Endometrial microvascular endothelial cells (primary cell): Measurements from ENCODE around the gene RNASEH2A. TPM values are rescaled to one million over a fixed set of nuclear protein-coding genes. Genes with fewer than 3 reads are reported as not detected.
"Not testable (repeated sequence)": the region's sequence is repeated elsewhere in the genome, so short reads cannot be mapped to it uniquely, and the experiment has no call there.

Source experiments
- in situ Hi-C: cut with HindIII; loops from 2 replicates; pipeline ENCODE4 v1.10.0; 2017; ENCODE audit warnings: low sequenced_read_pairs, low pct_unique_long_range_greater_than_20kb; ENCODE audit errors: inconsistent ontology term
- total RNA-seq: library from RNA; depleted of rRNA; stranded (reverse); fragments of >200 nt; gene quantifications from one replicate; pipeline ENCODE4 v1.2.3, GENCODE V29; 2015; ENCODE audit errors: inconsistent ontology term

Gene RNASEH2A
- total RNA-seq, 1 donor from 2014 or later, result 40.8 TPM

DNA sequence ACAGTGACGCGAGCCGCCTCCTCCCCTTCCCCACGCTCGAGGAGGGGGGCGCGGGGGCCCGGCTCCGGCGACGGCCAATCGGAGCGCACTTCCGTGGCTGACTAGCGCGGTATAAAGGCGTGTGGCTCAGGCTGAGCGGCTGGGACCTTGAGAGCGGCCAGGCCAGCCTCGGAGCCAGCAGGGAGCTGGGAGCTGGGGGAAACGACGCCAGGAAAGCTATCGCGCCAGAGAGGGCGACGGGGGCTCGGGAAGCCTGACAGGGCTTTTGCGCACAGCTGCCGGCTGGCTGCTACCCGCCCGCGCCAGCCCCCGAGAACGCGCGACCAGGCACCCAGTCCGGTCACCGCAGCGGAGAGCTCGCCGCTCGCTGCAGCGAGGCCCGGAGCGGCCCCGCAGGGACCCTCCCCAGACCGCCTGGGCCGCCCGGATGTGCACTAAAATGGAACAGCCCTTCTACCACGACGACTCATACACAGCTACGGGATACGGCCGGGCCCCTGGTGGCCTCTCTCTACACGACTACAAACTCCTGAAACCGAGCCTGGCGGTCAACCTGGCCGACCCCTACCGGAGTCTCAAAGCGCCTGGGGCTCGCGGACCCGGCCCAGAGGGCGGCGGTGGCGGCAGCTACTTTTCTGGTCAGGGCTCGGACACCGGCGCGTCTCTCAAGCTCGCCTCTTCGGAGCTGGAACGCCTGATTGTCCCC lies 14.9 kb upstream of the RNASEH2A start, which contains the start of gene JUNB:
JUNB (plus strand) TSS at position 142 of the 706 bp plus-strand sequence; CDS start at position 428, 286 bp downstream.
- in situ Hi-C loops, result no loop called here

- in situ Hi-C loops, result no loop called here
These were observed 14.1 kb upstream of the RNASEH2A start for GRCh38 chr19:12792051-12792852.

GRCh38 chr19:12792853-12793289 lies 13.5 kb upstream of the RNASEH2A start:
- in situ Hi-C loops, result no loop called here

DNA sequence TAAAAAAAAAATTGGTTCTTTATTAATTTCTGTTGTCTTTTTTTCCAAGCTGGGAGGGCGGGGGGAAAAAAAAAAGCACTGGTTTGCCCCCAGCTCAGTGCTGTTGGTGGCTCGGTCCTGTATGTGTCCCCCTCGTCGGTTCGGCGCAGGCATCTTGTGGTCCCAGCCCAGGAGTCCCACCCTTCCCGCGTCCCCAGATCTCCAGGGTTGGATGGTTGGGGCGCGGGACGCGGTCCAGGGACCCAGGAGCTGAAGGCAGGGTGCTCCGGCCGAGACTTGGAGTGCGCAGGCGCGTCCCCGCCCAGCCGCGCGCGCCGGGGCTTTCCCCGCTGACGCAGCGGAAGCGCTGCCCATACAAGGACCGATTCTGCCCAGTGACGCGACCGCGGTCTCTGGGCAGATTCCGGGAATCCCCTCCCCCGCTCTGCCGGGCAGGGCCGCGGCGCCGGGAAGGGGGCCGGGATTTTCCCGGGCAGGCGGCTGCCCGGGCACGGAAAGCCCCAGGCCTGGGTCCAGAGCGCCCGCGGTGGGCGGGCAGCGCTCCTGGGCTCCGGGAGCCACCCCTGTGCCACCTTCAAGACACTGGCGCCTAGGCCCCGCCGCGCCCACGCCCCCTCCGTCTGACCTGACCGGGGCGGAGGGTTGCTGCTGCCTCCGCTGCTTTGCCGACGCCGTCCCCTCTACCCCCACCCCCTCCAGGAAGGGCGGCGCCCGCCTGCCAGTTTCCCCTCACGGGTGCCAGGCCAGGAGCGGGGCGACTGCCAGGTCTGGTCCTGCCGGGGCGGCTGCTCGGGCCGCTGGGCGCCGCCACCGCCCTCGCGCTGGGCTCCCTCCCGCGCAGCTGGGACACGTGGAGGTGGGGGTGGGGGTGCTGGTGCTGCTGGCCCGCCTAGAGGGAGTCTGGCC lies 12.8 kb upstream of the RNASEH2A start:
- in situ Hi-C loops, result no loop called here

- in situ Hi-C loops, result no loop called here
These were observed 12.0 kb upstream of the RNASEH2A start for GRCh38 chr19:12794196-12794941.

DNA sequence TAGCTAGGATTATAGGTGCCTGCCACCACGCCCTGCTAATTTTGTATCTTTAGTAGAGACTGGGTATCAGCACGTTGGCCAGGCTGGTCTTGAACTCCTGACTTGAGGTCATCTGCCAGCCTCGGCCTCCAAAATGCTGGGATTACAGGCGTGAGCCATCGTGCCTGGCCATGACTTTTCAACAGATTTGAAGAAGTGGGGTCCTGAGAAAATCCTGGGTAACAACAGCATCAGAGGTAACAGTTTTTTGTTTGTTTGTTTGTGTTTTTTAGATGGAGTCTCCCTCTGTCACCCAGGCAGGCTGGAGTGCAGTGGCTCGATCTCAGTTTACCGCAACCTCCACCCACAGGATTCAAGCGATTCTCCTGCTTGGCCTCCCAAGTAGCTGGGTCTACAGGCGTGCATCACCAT lies 11.4 kb upstream of the RNASEH2A start:
- in situ Hi-C loops, result no loop called here

DNA sequence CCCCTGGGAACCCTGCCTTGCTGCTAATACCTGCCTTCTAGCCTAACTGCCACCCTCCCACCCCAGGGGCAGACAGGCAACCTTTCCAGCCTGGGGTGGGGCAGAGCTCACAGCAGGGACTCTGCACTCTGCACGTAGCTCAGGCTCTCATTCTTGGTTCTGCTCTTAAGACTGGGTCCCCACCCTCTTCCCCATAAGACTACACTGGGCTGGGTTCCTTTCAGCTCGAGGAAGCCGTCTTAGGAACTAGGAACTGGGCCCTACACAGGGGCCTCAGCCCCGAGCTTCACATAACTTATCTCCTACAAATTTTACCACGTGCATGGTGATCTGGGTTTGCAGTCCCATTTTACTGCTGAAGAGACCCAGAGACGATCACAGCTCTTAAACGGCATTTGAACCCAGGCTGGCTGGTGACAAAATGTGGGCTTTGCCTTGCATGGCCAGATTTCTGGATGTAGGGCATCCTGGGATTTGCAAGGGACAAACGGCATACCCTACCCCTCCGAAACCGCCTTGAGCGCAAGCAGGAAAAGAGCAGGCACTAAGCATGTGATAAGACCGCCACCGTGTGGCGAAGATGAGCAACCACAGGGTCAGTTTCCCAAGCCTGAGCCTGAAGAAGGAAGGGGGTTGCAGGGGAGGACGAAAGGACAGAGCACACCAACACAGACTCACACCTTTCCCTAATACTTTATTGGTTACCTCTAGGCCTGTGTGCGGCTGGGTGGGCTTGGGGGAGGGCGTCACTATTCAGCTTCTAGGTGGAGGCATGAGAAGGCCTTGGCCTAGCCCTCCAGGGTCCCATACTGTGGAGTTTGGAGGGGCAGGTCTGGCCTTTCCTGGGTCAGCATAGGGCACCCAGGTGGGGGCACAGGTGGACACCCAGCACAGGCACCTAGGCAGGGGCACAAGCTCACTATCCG lies 10.0 kb upstream of the RNASEH2A start:
- in situ Hi-C loops, result no loop called here

DNA sequence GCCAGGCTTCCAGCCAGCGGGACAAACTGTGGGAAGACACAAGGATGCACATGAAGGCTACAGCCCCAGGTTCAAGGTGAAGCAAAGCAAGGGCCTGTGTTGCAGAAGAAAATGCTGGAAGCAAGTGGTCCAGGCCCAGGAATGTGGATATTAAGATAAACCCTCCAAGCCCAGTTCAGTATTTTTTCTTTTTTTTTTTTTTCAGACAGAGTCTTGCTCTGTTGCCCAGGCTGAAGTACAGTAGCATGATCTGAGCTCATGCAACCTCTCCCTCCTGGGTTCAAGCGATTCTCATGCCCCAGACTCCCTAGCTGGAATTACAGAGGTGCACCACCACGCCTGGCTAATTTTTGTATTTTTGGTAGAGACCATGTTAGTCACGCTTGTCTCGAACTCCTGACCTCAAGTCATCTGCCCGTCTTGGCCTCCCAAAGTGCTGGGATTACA lies 9.2 kb upstream of the RNASEH2A start:
- in situ Hi-C loops, result no loop called here

DNA sequence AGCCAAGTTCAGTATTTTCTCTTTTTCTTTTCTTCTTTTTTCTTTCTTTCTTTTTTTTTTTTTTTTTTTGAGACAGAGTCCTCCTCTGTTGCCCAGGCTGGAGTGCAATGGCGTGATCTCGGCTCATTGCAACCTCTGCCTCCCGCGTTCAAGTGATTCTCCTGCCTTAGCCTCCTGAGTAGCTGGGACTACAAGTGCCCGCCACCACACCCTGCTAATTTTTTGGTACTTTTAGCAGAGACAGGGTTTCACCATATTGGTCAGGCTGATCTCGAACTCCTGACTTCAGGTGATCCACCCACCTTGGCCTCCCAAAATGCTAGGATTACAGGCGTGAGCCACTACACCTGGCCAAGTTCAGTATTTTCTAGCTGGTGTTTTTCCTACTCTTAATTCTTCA lies 8.8 kb upstream of the RNASEH2A start:
- in situ Hi-C loops, result not testable (repeated sequence)

- in situ Hi-C loops, result no loop called here
These were observed 6.5 kb upstream of the RNASEH2A start for GRCh38 chr19:12799742-12800465.

DNA sequence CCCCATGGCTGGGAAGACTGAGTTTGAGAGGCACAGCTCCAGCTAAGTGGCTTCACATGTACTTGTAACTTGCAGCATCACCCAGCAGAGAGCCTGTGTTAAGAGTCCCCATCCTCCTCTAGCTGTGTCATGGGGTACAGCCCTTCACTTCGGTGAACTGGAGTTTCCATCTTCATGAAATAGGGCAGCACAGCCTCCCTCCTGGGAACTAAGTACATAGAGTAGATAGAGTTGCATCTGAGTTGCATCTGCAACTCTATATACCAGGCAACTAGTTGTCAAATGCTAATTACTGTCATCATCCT lies 6.0 kb upstream of the RNASEH2A start:
- in situ Hi-C loops, result no loop called here

DNA sequence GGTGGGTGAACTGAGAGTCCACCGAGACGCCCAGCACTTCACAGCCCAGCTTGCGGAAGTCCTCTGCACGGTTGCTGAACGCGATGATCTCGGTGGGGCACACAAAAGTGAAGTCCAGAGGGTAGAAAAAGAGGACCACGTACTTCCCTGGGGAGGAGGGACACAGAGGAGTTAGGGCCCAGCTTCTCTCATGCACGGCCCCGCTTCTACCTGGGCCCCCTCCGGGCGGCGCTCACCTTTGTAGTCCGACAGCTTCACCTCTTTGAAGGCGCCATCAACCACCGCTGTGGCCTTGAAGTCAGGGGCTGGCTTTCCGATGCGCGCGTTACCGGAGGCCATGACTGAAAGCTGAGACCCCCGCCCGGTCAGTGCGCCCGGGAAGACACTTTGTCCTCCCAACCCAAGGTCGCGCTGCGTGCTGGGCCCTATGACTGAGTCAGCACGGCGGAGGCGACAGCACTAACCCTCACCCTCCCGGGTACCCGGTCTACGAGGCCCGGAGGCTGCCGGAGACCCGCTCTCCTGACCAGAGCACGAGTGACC lies 5.4 kb upstream of the RNASEH2A start:
- in situ Hi-C loops, result no loop called here

- in situ Hi-C loops, result no loop called here
These were observed 4.7 kb upstream of the RNASEH2A start, which contains the start of the genes PRDX2 and THSD8 for GRCh38 chr19:12801466-12802266. Gene PRDX2, minus strand, starts transcription at chr19:12801800. Its CDS starts 539 bp downstream, at chr19:12801261. Gene THSD8, plus strand, starts transcription at chr19:12802069. Its CDS starts 3 bp downstream, at chr19:12802072.

GRCh38 chr19:12802267-12803106 lies 3.9 kb upstream of the RNASEH2A start:
- in situ Hi-C loops, result no loop called here

GRCh38 chr19:12804051-12804450 lies 2.3 kb upstream of the RNASEH2A start:
- in situ Hi-C loops, result no loop called here
